Left forelimb (tissue), 1 donor: ENCODE data around the gene ART5.

ENCODE experiments used
- DNase-seq: peaks from one replicate; pipeline ENCODE4 v3.0.0-alpha.2; 2018; ENCODE audit warnings: low spot score

ART5 gene, protein sequence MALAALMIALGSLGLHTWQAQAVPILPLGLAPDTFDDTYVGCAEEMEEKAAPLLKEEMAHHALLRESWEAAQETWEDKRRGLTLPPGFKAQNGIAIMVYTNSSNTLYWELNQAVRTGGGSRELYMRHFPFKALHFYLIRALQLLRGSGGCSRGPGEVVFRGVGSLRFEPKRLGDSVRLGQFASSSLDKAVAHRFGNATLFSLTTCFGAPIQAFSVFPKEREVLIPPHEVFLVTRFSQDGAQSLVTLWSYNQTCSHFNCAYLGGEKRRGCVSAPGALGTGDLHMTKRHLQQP

DNA sequence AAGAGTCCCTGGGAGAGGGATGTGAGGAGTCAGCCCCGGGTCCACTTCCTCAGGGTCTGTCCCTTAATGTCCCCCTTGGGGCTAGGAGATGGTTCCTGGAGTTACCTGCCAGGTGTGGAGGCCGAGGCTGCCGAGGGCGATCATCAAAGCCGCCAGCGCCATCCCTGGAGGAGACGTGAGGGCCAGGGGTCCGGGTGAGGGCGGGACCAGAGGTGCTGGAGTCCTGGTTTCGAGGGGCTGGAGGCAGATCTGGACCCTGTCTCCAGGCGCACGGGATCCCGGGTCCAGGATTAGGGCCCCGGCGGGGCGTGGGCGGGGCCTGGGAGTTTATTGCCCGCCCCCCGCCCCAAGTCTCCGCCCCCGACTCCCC is at the start of gene ART5:
ART5 (minus strand) TSS at position 292 of the 370 bp plus-strand sequence; CDS start at position 162, 130 bp downstream.
- DNase-seq, result no peak

DNA sequence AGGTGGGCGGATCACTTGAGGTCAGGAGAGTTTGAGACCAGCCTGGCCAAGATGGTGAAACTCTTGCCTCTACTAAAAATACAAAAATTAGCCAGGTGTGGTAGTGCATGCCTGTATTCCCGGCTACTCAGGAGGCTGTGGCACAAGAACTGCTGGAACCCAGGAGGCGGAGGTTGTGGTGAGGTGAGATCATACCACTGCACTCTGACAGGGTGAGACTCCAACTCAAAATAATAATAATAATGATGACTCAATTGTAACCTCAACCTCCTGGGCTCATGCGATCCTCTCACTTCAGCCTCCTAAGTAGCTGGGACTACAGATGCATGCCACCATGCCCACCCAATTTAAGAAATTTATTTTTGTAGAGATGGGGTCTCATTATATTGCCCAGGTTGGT is 45.0 kb upstream of the ART5 start:
- no peak for DNase-seq

DNA sequence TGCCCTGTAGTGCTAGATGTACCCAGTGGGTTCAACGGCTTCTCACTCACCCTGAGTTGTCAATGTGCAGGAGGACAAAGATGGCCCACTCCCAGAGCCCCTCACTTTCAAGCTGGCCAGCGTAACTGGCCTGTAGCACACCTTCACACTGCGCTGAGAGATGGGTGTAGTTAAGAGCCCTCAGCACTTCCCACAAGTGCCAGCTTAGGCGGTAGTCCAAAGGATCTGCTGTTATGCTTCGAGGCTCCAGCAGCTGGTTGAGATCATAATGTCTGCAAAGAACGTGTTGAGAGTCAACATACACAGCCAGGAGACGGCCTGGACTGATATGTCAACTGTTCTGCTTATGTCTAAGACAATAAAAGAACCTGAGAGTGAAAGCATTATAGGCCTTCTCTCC is 44.1 kb upstream of the ART5 start:
- no peak for DNase-seq

DNA sequence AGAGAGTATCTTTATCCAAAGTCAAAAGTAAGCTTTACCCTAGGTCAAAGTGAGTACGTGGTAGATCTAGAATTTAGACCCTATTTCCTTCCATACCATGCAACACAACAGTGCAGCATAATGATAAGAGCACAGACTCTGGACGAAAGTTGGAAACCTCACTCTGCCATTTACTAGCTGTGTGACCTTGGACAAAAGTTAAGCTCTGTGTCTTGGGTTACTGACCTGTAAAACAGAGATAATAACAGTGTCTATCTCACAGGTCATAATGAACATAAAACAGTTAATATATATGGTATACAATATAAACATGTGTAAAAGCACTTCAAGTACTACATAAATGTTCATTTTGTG is 43.0 kb upstream of the ART5 start:
- no peak for DNase-seq

DNA sequence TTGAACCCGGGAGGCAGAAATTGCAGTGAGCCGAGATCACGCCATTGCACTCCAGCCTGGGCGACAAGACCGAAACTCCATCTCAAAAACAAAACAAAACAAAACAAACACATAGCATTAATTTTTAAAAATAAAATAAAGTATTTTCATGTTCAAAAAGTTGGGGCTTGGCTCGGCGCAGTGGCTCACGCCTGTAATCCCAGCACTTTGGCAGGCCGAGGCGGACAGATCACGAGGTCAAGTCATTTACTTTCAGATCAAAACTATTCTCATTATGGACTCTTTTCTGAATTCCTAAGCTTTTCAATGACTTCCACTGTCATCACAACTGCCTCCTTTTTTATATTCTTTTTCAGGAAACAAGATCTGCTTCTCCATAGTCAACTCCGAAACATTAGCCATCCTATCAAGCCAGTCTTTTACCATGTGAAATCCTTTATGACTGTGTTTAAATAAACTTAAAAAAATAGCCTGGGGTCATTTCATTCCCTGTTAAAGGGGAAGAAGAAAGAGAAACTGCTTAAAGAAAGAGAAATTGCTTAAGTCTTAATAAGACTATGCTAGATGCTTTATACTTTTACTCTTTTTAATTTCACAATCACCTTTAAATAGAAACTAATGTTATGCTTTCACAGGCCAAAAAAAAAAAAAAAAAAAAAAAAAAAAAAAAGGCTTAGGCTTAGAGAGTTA is 42.5 kb upstream of the ART5 start:
- DNase-seq, result no peak

DNA sequence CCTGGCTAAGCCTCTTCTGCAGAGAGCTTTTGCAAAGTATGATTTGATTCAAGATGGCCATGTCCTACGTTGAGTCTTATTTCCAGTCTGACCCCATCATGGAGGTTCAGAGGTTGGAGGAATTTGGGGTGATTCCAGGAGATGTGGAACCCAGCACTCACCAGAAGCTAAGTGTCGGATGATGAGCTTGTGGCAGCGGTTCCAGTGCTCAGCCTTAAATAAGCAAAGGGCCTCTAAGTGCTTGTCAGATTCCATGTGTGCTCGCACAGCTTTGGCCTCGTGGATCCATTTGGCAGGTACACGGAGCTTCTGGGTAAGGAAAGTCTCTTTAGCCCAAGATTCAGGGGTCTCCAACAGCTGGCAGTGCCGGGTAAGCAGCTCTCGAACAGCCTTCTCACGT is 41.2 kb upstream of the ART5 start:
- no peak for DNase-seq

DNA sequence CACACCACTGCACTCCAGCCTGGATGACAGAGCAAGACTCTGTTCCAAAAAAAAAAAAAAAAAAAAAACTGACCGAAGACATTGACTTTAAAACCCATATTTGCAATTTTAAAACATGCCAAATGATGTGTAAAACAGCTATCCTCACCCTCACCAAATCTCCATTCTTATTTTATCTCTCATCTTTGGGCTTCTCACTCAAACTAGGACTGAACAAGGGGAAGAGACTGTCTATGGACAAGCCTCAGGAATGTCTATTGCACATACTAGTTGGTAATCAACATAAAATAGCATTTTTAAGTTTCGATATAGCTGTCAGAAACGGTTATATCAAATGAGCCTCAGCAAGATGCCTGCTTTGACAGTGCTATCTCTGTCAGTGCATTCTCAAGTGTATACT is 37.3 kb upstream of the ART5 start:
- DNase-seq, result no peak

DNA sequence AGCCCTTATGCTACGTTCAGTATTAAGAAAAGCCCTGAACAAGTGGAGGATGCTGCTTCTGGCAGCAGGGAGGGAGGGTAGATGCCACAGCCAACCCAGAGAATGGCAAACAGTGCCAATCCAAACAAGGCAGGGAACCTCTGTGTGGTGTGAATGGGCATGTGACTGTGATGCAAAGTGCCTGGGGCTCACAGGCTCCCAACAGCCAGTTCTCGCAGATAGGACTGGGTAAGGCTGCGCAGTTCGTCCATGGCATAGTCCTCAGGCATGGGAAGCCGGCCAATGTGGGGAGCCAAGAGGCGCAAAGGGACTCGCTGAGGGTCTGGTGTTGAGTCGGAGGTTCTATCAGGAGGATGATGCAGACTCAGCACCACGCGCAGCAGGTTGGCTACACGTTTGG is 34.2 kb upstream of the ART5 start:
- no peak for DNase-seq

DNA sequence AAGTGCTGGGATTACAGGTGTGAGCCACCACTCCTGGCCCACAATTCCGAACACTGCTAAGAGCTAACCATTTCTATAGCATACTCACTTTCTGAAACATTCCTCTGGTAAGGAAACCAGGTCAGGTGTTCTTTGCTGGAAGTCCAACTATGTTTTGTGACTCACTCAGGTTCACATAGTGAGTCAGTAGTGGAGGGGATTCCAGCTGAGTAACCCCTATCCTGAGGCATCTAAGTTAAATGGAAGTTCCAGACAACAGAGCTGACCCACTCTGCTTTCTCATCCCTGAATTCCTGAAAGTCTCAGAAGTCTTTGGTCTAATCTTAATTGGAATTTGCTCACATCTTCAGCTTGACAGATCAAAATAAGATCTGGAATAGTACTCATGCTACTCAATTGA is 32.4 kb upstream of the ART5 start:
- no peak for DNase-seq

DNA sequence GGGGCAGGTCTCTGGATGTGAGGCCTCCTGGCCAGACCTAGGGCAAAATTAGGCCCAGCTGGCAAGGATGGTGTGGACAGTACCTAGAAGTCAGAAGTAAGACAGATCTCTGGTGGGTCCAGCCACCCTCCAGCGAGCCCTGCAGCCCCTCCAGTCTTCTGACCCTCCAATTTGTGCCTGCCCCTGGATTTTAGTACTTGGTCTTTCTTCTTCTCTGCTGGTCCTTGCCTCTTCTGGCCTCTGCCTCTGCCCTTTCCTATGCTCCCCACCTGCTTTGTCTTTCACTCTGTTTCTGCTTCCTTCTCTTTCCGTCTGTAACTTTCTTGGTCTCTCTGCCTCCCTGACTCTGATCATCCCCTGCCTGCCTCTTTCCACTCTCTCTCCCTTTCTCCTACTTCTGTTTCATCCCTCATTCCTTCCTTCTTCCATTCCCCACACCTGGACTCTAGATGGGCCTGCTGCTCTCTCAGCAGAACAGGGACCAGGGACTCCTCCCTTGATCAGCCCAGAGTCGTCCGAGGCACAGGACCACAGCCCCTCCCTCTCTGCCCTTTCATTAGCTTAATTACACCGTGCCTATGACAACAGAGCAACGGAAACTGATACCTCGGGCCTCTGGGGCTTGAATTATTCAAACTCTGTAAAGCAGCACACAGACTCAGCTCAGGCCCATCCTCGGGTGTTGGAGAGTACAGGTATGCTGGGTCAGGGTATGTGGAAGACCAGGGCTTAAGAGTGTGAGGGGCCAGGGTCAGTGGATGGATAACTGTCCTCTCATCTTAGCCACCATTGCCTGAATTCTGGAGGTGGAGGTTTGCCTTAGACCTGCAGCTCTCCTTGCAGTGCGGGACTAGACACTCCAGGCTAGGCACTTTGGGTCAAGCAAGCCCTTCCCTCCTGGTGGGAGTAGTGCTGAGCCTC is 29.8 kb upstream of the ART5 start, which contains the start of gene CHRNA10:
CHRNA10 (minus strand) TSS at position 51 of the 921 bp plus-strand sequence. CDS start 72 bp downstream, outside the sequence.
- no peak for DNase-seq

DNA sequence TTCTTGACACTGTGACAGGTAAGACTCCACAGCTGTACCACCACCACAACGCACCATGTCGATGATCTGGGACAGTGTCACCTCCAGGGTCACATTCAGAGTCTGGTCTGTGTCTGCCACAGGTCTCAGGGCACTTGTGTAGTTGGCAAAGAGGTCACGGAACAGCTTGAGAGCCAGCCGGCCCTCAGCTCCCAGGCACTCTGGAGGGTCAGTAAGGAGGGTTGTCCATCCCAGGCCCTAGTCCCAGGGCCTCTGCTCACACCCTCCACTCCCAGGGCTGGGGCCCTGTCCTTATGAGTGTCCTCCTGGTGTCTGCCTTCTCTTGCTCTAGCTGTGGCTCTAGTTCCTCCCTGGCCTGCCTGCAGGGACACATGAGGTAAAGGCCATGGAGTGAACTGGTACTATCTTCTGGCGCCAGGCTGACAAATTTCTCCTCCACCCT is 28.0 kb upstream of the ART5 start:
- no peak for DNase-seq

DNA sequence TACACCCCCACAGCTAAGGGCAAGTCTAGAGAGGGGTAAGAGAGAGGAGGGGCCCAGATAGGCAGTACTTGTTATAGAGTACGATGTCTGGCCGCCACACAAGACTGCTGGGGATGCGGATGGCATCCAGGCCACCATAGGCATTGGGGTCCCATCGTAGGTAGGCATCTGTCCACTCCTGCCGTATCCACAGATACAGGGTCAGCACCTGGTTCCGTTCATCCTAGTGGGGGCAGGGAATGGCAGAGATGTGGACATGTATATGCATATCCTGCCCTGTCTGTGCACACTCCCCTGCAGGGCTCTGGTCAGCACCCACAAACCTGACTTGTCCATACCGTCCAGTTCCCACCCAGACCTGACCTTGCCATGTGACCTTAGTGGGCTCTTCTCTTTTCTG is 27.3 kb upstream of the ART5 start:
- no peak for DNase-seq

DNA sequence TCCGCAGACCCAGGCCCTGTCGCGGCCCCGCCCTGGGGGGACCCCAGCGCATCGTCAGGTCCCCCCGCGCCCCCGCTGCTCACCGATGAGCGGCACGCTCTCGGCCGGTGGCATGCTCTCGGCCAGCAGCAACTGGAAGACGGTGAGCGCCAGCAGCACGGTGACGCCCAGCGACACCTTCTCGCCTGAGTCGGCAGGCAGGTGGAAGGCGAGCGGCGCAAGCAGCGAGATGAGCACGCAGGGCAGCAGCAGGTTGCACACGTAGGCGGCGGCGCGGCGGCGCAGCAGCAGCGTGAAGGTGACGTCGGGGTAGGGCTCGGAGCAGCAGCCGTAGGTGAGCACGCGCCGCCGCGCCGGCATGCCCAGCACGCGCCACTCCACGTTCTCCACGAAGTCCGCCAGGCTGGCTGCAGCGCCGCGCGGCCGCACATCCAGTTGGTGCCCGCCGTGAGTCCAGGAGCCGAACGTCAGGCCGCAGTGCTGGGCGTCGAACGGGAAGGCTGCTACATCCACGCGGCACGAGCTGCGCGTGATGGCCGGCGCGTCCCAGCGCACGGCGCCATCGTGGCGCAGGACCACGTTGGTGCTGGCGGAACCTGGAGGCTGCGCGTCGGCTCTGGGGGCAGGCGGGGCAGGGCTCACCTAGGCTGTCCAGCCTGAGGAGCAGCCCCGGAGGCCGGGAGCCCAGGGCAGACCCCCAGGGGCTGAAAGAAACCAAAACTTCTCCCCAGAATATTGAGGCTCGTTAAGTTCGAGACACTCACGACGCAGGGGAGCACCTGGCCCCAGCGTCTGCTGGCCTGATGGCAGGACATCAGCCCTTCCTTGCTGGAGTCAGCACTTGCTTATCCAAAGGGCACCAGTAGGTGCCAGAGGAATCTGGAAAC is 25.6 kb upstream of the ART5 start:
- DNase-seq, result no peak

DNA sequence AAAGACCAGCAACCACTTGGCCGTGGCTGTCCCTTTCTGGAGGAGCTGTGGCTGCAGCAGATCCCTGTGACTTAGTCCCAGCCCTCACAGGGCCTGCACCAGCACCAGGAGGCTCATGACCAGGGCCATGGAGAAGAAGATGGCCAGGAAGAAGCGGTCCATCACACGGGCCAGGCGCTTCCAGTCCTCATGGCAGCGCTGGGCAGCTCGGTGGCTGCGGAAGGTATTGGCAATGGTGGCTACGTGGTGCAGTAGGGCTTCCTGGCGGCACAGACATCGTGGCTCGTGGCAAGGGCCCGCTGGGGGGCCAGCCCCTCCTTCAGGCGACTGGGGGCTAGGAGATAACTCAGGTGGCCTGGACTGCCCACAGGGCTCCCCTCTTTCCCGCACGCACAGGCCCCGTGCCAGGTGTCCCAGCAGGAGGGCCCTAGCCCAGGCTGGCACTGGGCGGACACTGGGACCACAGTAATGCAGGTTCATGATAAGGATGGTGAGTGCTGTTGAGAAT is 24.3 kb upstream of the ART5 start:
- no peak for DNase-seq

DNA sequence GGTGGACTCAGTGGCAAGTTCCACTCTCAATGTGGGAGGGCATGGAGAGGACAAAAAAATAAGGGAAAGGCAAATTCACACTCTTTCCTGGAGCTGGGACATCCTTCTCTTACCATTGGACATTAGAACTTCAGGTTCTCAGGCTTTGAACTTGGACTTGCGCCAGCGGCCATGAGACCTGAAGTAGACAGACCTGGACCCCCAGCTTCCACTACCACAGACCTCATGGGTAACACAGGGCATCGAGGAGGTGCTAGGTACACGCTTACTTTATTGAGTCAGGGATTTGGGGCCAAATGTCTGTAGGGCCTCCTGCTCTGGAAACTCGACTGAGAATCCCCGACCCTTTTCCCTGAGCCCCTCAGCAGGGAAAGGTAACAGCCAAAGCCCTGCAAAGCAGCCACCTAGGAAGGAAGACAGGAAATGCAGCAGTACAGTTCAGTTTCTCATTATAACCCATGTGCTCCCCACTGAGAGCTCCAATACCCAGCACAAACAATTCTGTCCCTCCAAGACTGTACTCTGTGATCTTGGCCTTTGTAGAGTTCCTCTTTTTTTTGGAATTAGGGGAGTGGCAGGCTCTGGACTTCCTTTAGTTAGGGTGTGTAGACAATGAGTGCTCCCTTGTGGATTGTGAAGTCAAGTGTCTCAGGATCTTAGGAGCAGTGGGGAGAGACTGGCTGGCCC is 23.7 kb upstream of the ART5 start:
- no peak for DNase-seq

DNA sequence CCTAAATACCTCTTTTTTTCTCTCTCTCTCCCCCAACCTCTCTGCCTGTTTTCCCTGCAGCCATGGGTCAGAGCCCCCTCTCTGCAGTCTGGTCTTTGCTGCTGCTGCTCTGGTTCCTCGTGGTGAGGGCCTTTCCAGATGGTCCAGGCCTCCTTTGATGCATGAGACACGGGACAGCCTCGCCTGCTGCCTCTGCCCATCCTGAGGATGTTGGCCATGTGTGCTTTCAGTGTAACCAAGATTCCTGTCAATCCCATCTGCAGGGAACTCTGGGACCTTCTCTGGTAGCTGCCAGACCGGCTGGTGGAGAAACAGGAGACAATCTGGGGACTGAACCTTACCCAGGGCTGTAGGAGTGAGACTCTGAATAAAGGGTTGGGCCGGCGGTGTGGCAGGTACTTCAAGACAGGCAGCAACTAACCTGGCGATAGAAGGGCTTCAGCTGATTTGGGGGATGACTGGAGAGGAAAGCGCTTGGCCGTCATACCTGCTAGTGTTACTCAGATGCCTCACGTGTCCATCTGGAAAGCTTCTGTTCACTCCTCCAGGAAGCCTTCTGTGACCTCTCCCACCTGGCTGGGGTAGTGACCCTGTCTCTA is 22.3 kb upstream of the ART5 start:
- no peak for DNase-seq

DNA sequence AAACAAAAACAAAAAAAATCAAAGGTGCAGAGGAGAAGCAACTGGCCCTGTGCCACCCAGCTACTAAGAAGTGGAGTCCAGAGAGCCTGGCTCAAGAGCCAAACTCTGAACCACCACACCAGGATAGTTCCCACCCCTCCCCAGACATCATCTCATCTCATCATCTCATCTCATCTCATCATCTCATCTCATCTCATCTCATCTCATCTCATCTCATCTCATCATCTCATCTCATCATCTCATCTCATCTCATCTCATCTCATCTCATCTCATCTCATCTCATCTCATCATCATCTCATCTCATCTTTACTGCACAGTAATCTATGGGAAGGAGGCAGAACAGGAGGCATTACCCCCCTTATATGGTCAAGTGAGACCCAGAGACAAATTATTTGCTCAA is 21.1 kb upstream of the ART5 start:
- DNase-seq, result no peak

DNA sequence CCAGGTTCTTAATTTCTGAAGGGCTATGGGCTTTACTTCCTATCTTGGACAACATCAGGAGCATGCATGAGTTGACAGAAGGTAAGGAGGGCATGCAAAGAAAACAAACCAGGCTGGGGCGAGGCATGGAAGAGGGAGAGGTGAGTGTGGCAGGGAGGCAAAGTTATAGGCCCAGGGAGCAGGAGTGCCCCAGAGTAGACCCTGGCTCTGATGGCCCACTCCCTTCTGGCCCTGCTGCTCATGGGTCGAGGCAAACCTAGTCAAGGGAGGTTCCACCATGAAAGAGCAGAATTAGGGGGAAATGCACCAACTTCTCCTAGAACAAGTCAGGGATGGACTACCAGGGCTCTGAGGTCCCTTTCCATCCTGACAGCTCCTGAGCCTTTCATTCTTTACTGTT is 19.2 kb upstream of the ART5 start:
- DNase-seq, result no peak

DNA sequence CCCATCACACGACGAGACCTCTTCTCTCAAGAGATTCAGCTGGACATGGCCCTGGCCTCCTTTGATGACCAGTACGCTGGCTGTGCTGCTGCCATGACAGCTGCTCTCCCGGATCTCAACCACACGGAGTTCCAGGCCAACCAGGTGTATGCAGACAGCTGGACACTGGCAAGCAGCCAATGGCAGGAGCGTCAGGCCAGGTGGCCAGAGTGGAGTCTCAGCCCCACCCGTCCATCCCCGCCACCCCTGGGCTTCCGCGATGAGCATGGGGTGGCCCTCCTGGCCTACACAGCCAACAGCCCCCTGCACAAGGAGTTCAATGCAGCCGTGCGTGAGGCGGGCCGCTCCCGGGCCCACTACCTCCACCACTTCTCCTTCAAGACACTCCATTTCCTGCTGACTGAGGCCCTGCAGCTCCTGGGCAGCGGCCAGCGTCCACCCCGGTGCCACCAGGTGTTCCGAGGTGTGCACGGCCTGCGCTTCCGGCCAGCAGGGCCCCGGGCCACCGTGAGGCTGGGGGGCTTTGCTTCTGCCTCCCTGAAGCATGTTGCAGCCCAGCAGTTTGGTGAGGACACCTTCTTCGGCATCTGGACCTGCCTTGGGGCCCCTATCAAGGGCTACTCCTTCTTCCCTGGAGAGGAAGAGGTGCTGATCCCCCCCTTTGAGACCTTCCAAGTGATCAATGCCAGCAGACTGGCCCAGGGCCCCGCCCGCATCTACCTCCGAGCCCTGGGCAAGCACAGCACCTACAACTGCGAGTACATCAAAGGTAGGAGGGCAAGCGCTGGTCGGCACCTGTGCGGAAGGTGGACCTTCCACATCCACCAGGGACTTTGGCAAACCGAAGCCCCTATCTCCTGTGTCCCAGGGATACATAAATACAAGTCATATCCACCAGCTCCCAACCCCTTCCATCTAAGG is 18.1 kb upstream of the ART5 start:
- DNase-seq, result no peak
